Measurements from ENCODE around the gene HSPA12A. TPM values are rescaled to one million over a fixed set of nuclear protein-coding genes. Genes with fewer than 3 reads are reported as not detected.

HSPA12A gene
- total RNA-seq, 1 donor from 2014 or later = 13.7 TPM

- TF ChIP-seq CTCF (IDR thresholded peaks at IDR 0.05; ENCODE audit: insufficient read depth, low read length, poor library complexity, severe bottlenecking) = no peak
- DNase-seq (ENCODE audit: low read depth) = no peak
- Histone ChIP-seq H3K36me3 (ENCODE audit: control insufficient read depth, insufficient read depth, low read length) (no peaks in the 10 kb centered on the region), H3K27me3 (ENCODE audit: control insufficient read depth, insufficient read depth, low read length) (no peaks in the 10 kb centered on the region), H3K4me3 (ENCODE audit: low read depth, low read length) (no peak overlapping the region)
Observed at GRCh38 chr10:116673866-116674265, 68.5 kb downstream of the HSPA12A start.

- TF ChIP-seq CTCF (IDR thresholded peaks at IDR 0.05; ENCODE audit: insufficient read depth, low read length, poor library complexity, severe bottlenecking) = no peak
- H3K27me3 ChIP-seq (ENCODE audit: control insufficient read depth, insufficient read depth, low read length) = no peaks in the 10 kb centered on the region
- no peak for DNase-seq (ENCODE audit: low read depth)
- H3K36me3 ChIP-seq (ENCODE audit: control insufficient read depth, insufficient read depth, low read length) = no peaks in the 10 kb centered on the region
- H3K4me3 ChIP-seq (ENCODE audit: low read depth, low read length) = no peak overlapping the region
Observed at GRCh38 chr10:116672891-116673290, 69.5 kb downstream of the HSPA12A start.

GRCh38 chr10:116671274-116671926, 71.0 kb downstream of the HSPA12A start:
- Histone ChIP-seq H3K4me3 (ENCODE audit: low read depth, low read length) (no peak overlapping the region), H3K27me3 (ENCODE audit: control insufficient read depth, insufficient read depth, low read length) (no peaks in the 10 kb centered on the region), H3K36me3 (ENCODE audit: control insufficient read depth, insufficient read depth, low read length) (no peaks in the 10 kb centered on the region)
- TF ChIP-seq CTCF (IDR thresholded peaks at IDR 0.05; ENCODE audit: insufficient read depth, low read length, poor library complexity, severe bottlenecking) = no peak
- no peak for DNase-seq (ENCODE audit: low read depth)

GRCh38 chr10:116670706-116671105, 71.7 kb downstream of the HSPA12A start:
- TF ChIP-seq CTCF (IDR thresholded peaks at IDR 0.05; ENCODE audit: insufficient read depth, low read length, poor library complexity, severe bottlenecking) = no peak
- Histone ChIP-seq H3K4me3 (ENCODE audit: low read depth, low read length) (no peak overlapping the region), H3K36me3 (ENCODE audit: control insufficient read depth, insufficient read depth, low read length) (no peaks in the 10 kb centered on the region), H3K27me3 (ENCODE audit: control insufficient read depth, insufficient read depth, low read length) (no peaks in the 10 kb centered on the region)
- DNase-seq (ENCODE audit: low read depth) = no peak

- no peaks in the 10 kb centered on the region for H3K36me3 ChIP-seq (ENCODE audit: control insufficient read depth, insufficient read depth, low read length)
- TF ChIP-seq CTCF (IDR thresholded peaks at IDR 0.05; ENCODE audit: insufficient read depth, low read length, poor library complexity, severe bottlenecking) = no peak
- no peaks in the 10 kb centered on the region for H3K27me3 ChIP-seq (ENCODE audit: control insufficient read depth, insufficient read depth, low read length)
- peak overlapping the region; percentile 26 for H3K4me3 ChIP-seq (ENCODE audit: low read depth, low read length)
- DNase-seq (ENCODE audit: low read depth) = no peak
Observed at GRCh38 chr10:116669832-116670644, 72.3 kb downstream of the HSPA12A start.

Measured in kidney epithelial cell (primary cell).